IMR-90 (cell line): ENCODE data around the gene ATP7A. TPM values are rescaled to one million over a fixed set of nuclear protein-coding genes. Genes with fewer than 3 reads are reported as not detected.

Experiments
- ATAC-seq: fragments of 200-7000 bp; cut with Tn5 transposase; 2 replicates; pipeline ENCODE4 v1.9.1; 2020; ENCODE audit warnings: low read depth, mild to moderate bottlenecking, moderate library complexity
- BruUV-seq: library from RNA; stranded (reverse); fragments of 400-500 nt; replicated peaks from 2 replicates; lab custom pipeline; 2021; lab: Mats Ljungman, UMichigan
- CTCF ChIA-PET: fragments of 300-600 bp; formaldehyde crosslinking; extraction: SDS; loops from one replicate; lab custom pipeline; 2021; ENCODE audit warnings: antibody characterized with exemption; lab: Yijun Ruan, JAX
- POLR2A ChIA-PET: fragments of 300-600 bp; sonication (Branson Sonifier 250); formaldehyde crosslinking; loops from one replicate; lab custom pipeline; 2022; ENCODE audit warnings: antibody characterized with exemption; ENCODE audit not compliant: unreplicated experiment; lab: Charles Lee
- DNase-seq: peaks from one replicate; pipeline ENCODE4 v3.0.0; 2013
- H2AFZ ChIP-seq: replicated peaks from 2 replicates; pipeline ENCODE3; 2013; ENCODE audit warnings: low read length, mild to moderate bottlenecking; ENCODE audit not compliant: poor library complexity
- H2AK5ac ChIP-seq: 2 replicates; pipeline ENCODE4 v1.6.1; 2013; ENCODE audit warnings: low read depth, low read length, inconsistent platforms
- H2AK9ac ChIP-seq: replicated peaks from 2 replicates; pipeline ENCODE3; 2013; ENCODE audit warnings: mild to moderate bottlenecking, low read depth, low read length, moderate library complexity; ENCODE audit not compliant: poor library complexity
- H2BK120ac ChIP-seq: 2 replicates; pipeline ENCODE4 v1.6.1; 2013; ENCODE audit warnings: low read depth, low read length, inconsistent platforms
- H2BK15ac ChIP-seq: 3 replicates; pipeline ENCODE4 v1.6.1; 2013; ENCODE audit warnings: low read depth, low read length, inconsistent platforms
- H2BK20ac ChIP-seq: 2 replicates; pipeline ENCODE4 v1.6.1; 2013; ENCODE audit warnings: low read depth, mild to moderate bottlenecking, inconsistent platforms, low read length, moderate library complexity
- H2BK5ac ChIP-seq: 2 replicates; pipeline ENCODE4 v1.6.1; 2013; ENCODE audit warnings: mild to moderate bottlenecking, low read depth, low read length, inconsistent platforms; ENCODE audit not compliant: poor library complexity, severe bottlenecking
- H3K14ac ChIP-seq: replicated peaks from 2 replicates; pipeline ENCODE4 v1.6.1; 2013; ENCODE audit warnings: low read depth, low read length, inconsistent platforms
- H3K18ac ChIP-seq: 2 replicates; pipeline ENCODE4 v1.6.1; 2013; ENCODE audit warnings: low read depth, low read length, control low read depth
- H3K23ac ChIP-seq: 2 replicates; pipeline ENCODE4 v1.6.1; 2013; ENCODE audit warnings: low read depth, low read length, inconsistent platforms
- H3K27ac ChIP-seq: 2 replicates; pipeline ENCODE4 v1.5.1; 2013; ENCODE audit warnings: mild to moderate bottlenecking, control low read depth, low read length; ENCODE audit not compliant: insufficient read depth
- H3K27me3 ChIP-seq: 2 replicates; pipeline ENCODE4 v1.6.1; 2013; ENCODE audit warnings: low read length; ENCODE audit not compliant: control insufficient read depth, insufficient read depth
- H3K36me3 ChIP-seq: 2 replicates; pipeline ENCODE4 v1.6.1; 2013; ENCODE audit warnings: low read length, mixed read lengths; ENCODE audit not compliant: control insufficient read depth, insufficient read depth
- H3K4ac ChIP-seq: 2 replicates; pipeline ENCODE4 v1.6.1; 2013; ENCODE audit warnings: low read depth, low read length, inconsistent platforms
- H3K4me1 ChIP-seq: 2 replicates; pipeline ENCODE4 v1.6.1; 2013; ENCODE audit warnings: low read length, mixed read lengths; ENCODE audit not compliant: control insufficient read depth, insufficient read depth
- H3K4me2 ChIP-seq: 2 replicates; pipeline ENCODE4 v1.6.1; 2013; ENCODE audit warnings: low read depth, mild to moderate bottlenecking, control low read depth, low read length, moderate library complexity
- H3K4me3 ChIP-seq: 2 replicates; pipeline ENCODE4 v1.5.1; 2013; ENCODE audit warnings: low read depth, mild to moderate bottlenecking, control low read depth, low read length, moderate library complexity; ENCODE audit not compliant: insufficient read depth
- H3K56ac ChIP-seq: 2 replicates; pipeline ENCODE4 v1.6.1; 2013; ENCODE audit warnings: low read length, inconsistent platforms; ENCODE audit not compliant: insufficient read depth; ENCODE audit errors: extremely low read depth
- H3K79me1 ChIP-seq, 2 experiments: 2 replicates each; pipeline ENCODE4 v1.6.1; 2013; ENCODE audit warnings: low read length in 2 of 2, inconsistent platforms in 1 of 2, low read depth in 1 of 2
- H3K9ac ChIP-seq: 2 replicates; pipeline ENCODE4 v1.6.1; 2013; ENCODE audit warnings: low read depth, low read length, control low read depth
- H3K9me1 ChIP-seq: 2 replicates; pipeline ENCODE4 v1.6.1; 2013; ENCODE audit warnings: low read length, inconsistent platforms; ENCODE audit not compliant: insufficient read depth
- H3K9me3 ChIP-seq: 2 replicates; pipeline ENCODE4 v1.6.1; 2013; ENCODE audit warnings: low read length; ENCODE audit not compliant: control insufficient read depth, insufficient read depth
- H4K20me1 ChIP-seq: 2 replicates; pipeline ENCODE4 v1.6.1; 2013; ENCODE audit warnings: low read length, inconsistent platforms; ENCODE audit not compliant: insufficient read depth
- H4K5ac ChIP-seq: 2 replicates; pipeline ENCODE4 v1.6.1; 2013; ENCODE audit warnings: mild to moderate bottlenecking, low read depth, low read length, control low read depth
- H4K8ac ChIP-seq, 2 experiments: 2 replicates each; pipeline ENCODE4 v1.6.1; 2013; ENCODE audit warnings: low read depth in 2 of 2, low read length in 2 of 2, control low read depth in 1 of 2, inconsistent platforms in 1 of 2
- H4K91ac ChIP-seq: 2 replicates; pipeline ENCODE4 v1.6.1; 2013; ENCODE audit warnings: low read depth, low read length, inconsistent platforms; ENCODE audit not compliant: insufficient read depth
- CEBPB ChIP-seq: IDR thresholded peaks from 2 replicates; pipeline ENCODE4 v1.6.1; 2012; ENCODE audit warnings: low read depth, low read length, improper control_type of control experiment
- CHD1 ChIP-seq: IDR thresholded peaks from 2 replicates; pipeline ENCODE4 v1.6.1; 2012; ENCODE audit warnings: low read depth, low read length, improper control_type of control experiment
- FOS ChIP-seq: fragments of 150-350 bp; IDR thresholded peaks from 2 replicates; pipeline ENCODE4 v1.6.1; 2016; ENCODE audit warnings: low read depth, low read length
- MAFK ChIP-seq: IDR thresholded peaks from 2 replicates; pipeline ENCODE4 v1.6.1; 2012; ENCODE audit warnings: low read depth, low read length, improper control_type of control experiment
- MAZ ChIP-seq: IDR thresholded peaks from 2 replicates; pipeline ENCODE4 v1.6.1; 2012; ENCODE audit warnings: low read depth, mild to moderate bottlenecking, low read length, improper control_type of control experiment, moderate library complexity, borderline replicate concordance
- MXI1 ChIP-seq: IDR thresholded peaks from 2 replicates; pipeline ENCODE4 v1.6.1; 2012; ENCODE audit warnings: low read depth, mild to moderate bottlenecking, low read length, moderate library complexity, borderline replicate concordance
- POLR2A ChIP-seq: IDR thresholded peaks from 2 replicates; pipeline ENCODE4 v1.6.1; 2012; ENCODE audit warnings: mild to moderate bottlenecking, low read depth, low read length
- RAD21 ChIP-seq: IDR thresholded peaks from 2 replicates; pipeline ENCODE4 v1.6.1; 2012; ENCODE audit warnings: low read length, improper control_type of control experiment
- RCOR1 ChIP-seq: IDR thresholded peaks from 2 replicates; pipeline ENCODE4 v1.6.1; 2012; ENCODE audit warnings: mild to moderate bottlenecking, low read length, improper control_type of control experiment; ENCODE audit not compliant: insufficient replicate concordance
- RFX5 ChIP-seq: IDR thresholded peaks from 2 replicates; pipeline ENCODE4 v1.8.0; 2012; ENCODE audit warnings: low read depth, mild to moderate bottlenecking, low read length, moderate library complexity
- SMC3 ChIP-seq: fragments of 150-350 bp; IDR thresholded peaks from 2 replicates; pipeline ENCODE4 v1.6.1; 2016; ENCODE audit warnings: low read depth, mild to moderate bottlenecking, antibody characterized with exemption, low read length, moderate library complexity
- WGBS, 2 experiments: methylation state at CpG; one replicate each; pipeline versions ENCODE4 v1.1.5 to v1.1.7; 2013; ENCODE audit warnings: missing lambda C conversion rate in 2 of 2; ENCODE audit not compliant: insufficient read length in 1 of 2; ENCODE audit errors: extremely low coverage in 2 of 2; 5-methylcytosine and 5-hydroxymethylcytosine counted together
- dilution Hi-C: fragments of 300-500 bp; cut with HindIII; formaldehyde crosslinking; loops from one replicate; pipeline ENCODE4 v1.14.3; 2018; ENCODE audit warnings: low sequenced_read_pairs; ENCODE audit not compliant: unreplicated experiment
- in situ Hi-C: fragments of 300-500 bp; cut with MboI; formaldehyde crosslinking; loops from 3 replicates; pipeline ENCODE4 v1.14.3; 2019; ENCODE audit warnings: low sequenced_read_pairs, inconsistent platforms, mixed read lengths
- intact Hi-C: fragments of 100-400 bp; cut with micrococcal nuclease; formaldehyde crosslinking; loops from 2 replicates; pipeline ENCODE4 v1.10.0; 2022
- polyA plus RNA-seq, 3 experiments: library from polyadenylated mRNA; depleted of rRNA; stranded (reverse); fragments of >200 nt; gene quantifications; 2 replicates each; pipeline ENCODE4 v1.2.3, GENCODE V29; 2012; ENCODE audit warnings: low replicate concordance in 1 of 3
- total RNA-seq: library from RNA; depleted of rRNA; stranded (reverse); fragments of >200 nt; gene quantifications from 2 replicates; pipeline ENCODE4 v1.2.3, GENCODE V29; 2012
- TF ChIP-seq, protein P1 (sequence below): conservative IDR thresholded peaks from 2 replicates; pipeline ENCODE4 v1.5.1; 2012; ENCODE audit warnings: mild to moderate bottlenecking, low read depth, low read length, improper control_type of control experiment
- TF ChIP-seq, protein P2 (sequence below): fragments of 150-350 bp; IDR thresholded peaks from 2 replicates; pipeline ENCODE4 v1.6.1; 2016; ENCODE audit warnings: low read depth, mild to moderate bottlenecking, low read length, moderate library complexity, borderline replicate concordance
- TF ChIP-seq, protein P3 (sequence below): fragments of 150-350 bp; IDR thresholded peaks from 2 replicates; pipeline ENCODE4 v1.6.1; 2017; ENCODE audit warnings: mild to moderate bottlenecking, antibody characterized with exemption, low read length, low read depth

ATP7A gene
- total and polyA plus RNA-seq, 2 of the 4 experiments (the other 2 are of a cell fraction): 4.2 to 22.4 TPM

DNA sequence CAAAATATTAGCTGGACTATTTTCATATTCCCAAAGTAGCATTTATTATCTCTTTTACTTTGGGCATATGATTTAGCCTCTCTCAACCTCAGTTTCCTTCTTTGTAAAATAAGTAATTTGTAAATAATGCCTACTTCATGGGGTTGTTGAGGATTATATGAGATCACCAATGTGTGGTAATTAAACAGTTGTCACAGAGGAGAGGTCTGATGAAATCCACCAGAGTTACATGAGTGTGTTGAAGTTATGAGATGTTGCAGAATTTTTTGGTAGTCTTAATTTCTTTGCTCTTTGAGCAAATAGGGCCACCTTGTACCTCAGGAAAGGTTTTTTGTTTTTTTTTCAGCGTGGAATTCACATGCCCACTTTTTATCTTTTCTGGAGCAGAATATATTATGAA, 9.8 kb upstream of the ATP7A start:
- ATAC-seq: no peak
- Histone ChIP-seq H3K27ac (no peak overlapping the region), H2BK5ac (no peak overlapping the region), H2BK120ac (no peak overlapping the region), H4K91ac (no peak overlapping the region), H3K23ac (no peak overlapping the region), H3K4ac (no peak overlapping the region), H3K56ac (no peak overlapping the region), H4K5ac (no peak overlapping the region), H3K9me3 (no peaks in the 10 kb centered on the region), H3K79me1 (peaks cover 0 to 8% of the 10 kb centered on the region in 2 experiments; a peak in 2 of 4 replicates), H2AK9ac (no peak overlapping the region), H3K4me3 (no peak overlapping the region; the same call in 1 of the 2 replicates), H3K4me1 (no peaks in the 10 kb centered on the region), H2AFZ (no peak overlapping the region), H3K36me3 (peaks cover 6% of the 10 kb centered on the region; the same call in 1 of the 2 replicates), H2BK15ac (no peak overlapping the region), H3K4me2 (peak overlapping the region; percentile 78), H3K9ac (no peak overlapping the region), H2BK20ac (no peak overlapping the region), H3K14ac (no peak overlapping the region), H2AK5ac (no peak overlapping the region), H3K18ac (no peak overlapping the region), H3K9me1 (no peaks in the 10 kb centered on the region), H3K27me3 (no peaks in the 10 kb centered on the region), H4K20me1 (no peaks in the 10 kb centered on the region), H4K8ac (no peak overlapping the region)
- in situ Hi-C loops (no loop called here), dilution Hi-C loops (no loop called here), intact Hi-C loops (no loop called here)
- no CpG with 5 or more reads among the region's 1 CpG for WGBS, 2 experiments
- TF ChIP-seq, protein P1, sequence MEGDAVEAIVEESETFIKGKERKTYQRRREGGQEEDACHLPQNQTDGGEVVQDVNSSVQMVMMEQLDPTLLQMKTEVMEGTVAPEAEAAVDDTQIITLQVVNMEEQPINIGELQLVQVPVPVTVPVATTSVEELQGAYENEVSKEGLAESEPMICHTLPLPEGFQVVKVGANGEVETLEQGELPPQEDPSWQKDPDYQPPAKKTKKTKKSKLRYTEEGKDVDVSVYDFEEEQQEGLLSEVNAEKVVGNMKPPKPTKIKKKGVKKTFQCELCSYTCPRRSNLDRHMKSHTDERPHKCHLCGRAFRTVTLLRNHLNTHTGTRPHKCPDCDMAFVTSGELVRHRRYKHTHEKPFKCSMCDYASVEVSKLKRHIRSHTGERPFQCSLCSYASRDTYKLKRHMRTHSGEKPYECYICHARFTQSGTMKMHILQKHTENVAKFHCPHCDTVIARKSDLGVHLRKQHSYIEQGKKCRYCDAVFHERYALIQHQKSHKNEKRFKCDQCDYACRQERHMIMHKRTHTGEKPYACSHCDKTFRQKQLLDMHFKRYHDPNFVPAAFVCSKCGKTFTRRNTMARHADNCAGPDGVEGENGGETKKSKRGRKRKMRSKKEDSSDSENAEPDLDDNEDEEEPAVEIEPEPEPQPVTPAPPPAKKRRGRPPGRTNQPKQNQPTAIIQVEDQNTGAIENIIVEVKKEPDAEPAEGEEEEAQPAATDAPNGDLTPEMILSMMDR: no peak
- TF ChIP-seq MAZ (no peak), RFX5 (no peak), FOS (no peak), CEBPB (no peak), SMC3 (no peak), RCOR1 (no peak), CHD1 (no peak), POLR2A (no peak), MAFK (no peak), RAD21 (no peak), MXI1 (no peak)
- TF ChIP-seq, protein P2, sequence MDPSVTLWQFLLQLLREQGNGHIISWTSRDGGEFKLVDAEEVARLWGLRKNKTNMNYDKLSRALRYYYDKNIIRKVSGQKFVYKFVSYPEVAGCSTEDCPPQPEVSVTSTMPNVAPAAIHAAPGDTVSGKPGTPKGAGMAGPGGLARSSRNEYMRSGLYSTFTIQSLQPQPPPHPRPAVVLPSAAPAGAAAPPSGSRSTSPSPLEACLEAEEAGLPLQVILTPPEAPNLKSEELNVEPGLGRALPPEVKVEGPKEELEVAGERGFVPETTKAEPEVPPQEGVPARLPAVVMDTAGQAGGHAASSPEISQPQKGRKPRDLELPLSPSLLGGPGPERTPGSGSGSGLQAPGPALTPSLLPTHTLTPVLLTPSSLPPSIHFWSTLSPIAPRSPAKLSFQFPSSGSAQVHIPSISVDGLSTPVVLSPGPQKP: no peak
- TF ChIP-seq, protein P3, sequence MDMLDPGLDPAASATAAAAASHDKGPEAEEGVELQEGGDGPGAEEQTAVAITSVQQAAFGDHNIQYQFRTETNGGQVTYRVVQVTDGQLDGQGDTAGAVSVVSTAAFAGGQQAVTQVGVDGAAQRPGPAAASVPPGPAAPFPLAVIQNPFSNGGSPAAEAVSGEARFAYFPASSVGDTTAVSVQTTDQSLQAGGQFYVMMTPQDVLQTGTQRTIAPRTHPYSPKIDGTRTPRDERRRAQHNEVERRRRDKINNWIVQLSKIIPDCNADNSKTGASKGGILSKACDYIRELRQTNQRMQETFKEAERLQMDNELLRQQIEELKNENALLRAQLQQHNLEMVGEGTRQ: no peak
- BruUV-seq: no TSS peak
- ChIA-PET CTCF (interaction anchor here (0.6 to 2.1 kb wide), 2 partner anchors 124 to 192 kb away, joined by 4 to 7 read pairs; no protein-coding TSS in a partner anchor), POLR2A (no interaction called here)
- no peak for DNase-seq
